GM10847 (cell line): Measurements from ENCODE around the gene SCLY.

Source experiments
- POLR2A ChIP-seq: IDR thresholded peaks from 2 replicates; pipeline ENCODE4 v1.6.1; 2011; ENCODE audit not compliant: insufficient read length; ENCODE audit errors: extremely low read depth

SCLY gene

GRCh38 chr2:238121511-238122286 is 60.9 kb downstream of the SCLY start:
- TF ChIP-seq POLR2A: no peak

DNA sequence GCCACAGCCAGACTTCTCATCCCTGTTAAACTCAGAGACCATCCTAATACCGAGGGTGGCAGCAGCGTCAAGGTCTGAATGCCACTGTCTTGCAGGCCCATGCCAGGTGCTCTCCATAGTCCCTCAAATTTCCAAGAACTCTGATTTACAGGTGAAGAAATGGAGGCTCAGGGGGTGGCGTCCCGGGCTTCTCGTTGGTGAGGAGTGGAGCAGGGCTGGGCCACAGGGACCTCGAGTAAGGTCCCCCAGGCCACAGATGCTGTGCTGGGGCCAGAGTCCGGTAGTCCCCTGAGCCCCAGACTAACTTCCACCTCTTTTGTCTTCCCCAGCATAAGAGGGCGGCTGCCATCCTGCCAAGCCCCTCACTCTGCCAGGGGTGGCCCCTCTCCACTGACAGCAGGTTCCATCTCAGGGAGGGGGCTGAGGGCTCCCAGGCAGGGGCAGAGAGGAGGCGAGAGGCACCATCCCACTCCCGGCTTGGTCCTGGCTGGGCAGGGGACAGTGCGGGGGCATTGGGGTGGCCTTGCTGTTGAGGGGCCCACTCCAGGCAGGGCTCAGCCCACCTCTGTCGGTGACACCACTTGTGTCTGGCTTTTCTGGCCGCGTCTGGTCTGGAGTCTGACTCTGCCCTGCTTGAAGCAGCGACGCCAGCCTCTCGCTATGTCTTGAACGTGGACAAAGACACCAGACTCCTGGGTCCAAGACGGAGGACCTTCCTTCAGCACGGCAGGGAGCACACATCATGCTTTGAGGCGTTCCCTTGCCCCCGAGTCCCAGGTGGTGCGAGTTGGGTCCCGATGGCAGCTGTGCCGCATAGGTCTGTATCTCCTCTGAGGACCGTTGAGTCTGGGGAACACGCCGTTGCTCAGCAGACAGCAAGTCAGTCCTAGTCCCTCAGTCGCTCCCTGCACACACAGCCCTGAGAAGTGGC is 61.8 kb downstream of the SCLY start:
- TF ChIP-seq POLR2A: no peak

GRCh38 chr2:238123218-238123971 is 62.6 kb downstream of the SCLY start:
- TF ChIP-seq POLR2A: no peak

- no peak for TF ChIP-seq POLR2A
These were observed 63.2 kb downstream of the SCLY start for GRCh38 chr2:238123991-238124470.

DNA sequence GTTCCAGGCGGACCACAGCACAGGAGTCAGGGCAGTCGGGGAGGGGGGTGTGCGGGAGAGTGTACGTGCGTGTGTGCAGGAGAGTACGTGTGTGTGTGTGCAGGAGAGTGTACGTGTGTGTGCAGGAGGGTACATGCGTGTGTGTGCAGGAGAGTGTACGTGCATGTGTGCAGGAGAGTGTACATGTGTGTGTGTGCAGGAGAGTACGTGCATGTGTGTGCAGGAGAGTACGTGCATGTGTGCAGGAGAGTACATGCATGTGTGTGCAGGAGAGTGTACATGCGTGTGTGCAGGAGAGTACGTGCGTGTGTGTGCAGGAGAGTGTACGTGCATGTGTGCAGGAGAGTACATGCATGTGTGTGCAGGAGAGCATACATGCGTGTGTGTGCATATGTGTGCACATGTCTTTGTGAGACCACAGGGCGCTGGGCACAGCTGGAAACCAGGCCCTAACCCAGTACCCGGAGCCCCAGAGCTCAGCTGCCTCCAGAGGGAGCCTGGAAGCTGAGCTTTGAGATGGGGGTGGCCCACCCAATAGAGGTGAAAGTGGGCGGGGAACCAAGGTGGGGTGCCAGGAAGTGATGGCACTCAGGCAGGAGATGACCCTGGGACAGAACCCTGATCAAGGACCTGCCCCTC is 63.8 kb downstream of the SCLY start:
- no peak for TF ChIP-seq POLR2A

DNA sequence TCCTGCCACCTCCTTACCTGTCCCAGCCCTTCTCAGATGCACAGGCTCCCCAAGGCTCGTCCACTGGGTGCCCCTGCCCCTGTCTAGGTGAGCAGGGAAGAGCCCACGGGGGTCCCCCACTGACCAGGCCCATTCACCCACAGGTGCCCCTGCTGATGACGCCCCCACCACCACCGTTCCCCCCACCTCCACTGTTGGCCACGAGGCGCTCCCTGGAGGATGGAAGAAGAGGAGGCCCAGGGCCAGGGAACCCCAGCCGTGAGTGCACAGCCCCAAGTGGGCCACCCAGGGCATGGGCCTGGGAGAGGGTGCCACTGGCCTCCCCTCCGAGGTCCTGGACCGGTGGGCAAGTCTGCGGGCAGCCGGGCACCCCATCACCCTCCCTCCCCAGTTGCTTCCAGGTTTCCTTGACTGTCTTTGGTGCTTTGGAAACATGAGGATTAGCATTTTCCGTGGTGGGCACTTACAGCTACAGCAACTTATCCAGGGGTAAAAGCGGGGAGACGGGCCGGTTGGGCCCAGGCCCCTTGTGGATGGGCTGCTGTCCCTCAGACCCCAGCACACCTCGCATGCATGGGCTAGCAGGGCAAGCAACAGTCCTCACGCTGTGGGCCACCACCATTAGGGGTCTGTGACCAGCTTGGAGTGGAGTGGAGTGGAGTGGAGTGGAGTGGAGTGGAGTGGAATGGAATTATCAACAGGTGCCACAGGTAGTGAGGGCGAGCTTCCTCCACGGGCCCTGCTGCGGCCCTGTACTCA is 64.5 kb downstream of the SCLY start:
- TF ChIP-seq POLR2A: no peak

- TF ChIP-seq POLR2A: no peak
These were observed 65.5 kb downstream of the SCLY start for GRCh38 chr2:238126338-238126737.

- no peak for TF ChIP-seq POLR2A
These were observed 66.0 kb downstream of the SCLY start for GRCh38 chr2:238126775-238127164.

DNA sequence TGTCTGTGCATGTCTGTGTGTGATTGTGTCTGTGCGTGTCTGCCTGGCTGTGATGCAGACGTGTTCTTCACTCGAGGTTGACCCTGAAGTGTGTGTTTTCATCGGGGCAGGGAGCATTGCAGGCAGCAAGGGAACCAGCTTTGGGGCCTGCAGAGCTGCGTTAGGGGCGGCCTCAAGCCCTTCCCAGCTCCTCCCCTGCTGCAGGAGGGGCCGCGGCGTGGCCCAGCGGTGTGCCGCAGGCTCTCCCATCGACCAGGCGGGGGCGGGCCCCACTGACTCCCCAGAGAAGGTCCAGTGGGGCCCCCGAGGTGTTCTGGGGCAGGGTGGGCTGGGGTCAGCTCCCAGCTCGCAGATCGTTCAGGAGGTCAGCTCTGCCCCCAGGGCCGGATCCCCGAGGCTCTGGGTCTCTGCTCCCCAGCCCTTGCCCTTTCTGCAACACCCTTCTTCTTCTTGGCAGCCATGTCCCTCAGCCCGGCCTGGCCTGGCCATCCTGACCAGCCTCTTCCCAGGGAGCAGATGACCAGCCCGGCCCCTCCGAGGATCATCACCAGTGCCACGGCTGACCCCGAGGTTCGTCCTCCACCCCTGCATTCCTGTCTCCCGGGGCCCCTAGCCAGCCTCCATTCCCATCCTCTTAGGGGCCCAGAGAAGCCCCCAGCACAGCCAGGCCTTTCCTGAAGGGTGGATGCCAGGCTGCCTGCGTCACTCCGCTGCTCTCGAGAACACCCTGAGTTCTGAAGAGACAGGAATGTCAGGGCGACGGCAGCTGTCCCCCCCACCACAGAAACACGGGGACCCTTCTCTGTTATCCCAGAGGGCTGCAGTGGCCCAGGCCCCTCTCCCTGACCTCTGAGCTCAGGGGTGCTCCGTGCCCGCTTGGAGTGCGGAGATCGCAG is 66.6 kb downstream of the SCLY start:
- TF ChIP-seq POLR2A: no peak

DNA sequence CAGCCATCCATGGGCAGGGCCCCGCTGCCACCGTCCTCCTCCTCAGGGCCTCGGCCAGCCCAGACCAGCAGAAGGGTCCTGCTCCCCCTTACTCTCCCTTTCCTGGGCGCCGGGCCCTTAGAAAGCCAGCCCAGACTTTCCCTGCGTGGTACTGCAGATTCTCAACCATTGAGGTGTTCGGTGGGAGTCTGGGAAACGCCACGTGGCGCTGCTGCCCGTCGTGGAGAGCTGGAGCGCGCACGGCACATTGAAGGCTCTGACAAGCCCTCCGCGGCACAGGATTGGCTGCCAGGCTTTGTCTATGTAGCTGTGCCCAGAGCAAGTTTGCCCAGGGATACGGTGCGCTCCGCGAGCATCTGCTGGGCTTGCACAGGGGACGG is 67.2 kb downstream of the SCLY start:
- TF ChIP-seq POLR2A: no peak

DNA sequence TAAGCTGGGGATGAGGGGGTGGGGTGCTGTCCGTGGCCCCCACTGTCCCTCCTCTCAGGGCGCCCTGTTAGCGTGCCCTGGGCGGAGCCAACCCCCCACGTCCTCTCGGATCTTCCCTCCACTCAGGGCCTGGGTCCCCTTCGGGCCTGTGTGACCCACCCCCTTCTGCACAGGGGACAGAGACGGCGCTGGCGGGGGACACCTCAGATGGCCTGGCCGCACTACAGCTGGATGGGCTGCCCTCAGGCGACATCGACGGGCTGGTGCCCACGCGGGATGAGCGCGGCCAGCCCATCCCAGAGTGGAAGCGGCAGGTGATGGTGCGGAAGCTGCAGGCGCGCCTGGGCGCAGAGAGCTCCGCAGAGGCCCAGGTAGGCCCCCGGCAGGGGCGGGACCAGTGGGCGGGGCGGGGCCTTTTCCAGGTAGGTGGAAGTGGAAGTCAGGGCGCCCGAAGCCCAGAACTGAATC is 67.8 kb downstream of the SCLY start:
- no peak for TF ChIP-seq POLR2A

DNA sequence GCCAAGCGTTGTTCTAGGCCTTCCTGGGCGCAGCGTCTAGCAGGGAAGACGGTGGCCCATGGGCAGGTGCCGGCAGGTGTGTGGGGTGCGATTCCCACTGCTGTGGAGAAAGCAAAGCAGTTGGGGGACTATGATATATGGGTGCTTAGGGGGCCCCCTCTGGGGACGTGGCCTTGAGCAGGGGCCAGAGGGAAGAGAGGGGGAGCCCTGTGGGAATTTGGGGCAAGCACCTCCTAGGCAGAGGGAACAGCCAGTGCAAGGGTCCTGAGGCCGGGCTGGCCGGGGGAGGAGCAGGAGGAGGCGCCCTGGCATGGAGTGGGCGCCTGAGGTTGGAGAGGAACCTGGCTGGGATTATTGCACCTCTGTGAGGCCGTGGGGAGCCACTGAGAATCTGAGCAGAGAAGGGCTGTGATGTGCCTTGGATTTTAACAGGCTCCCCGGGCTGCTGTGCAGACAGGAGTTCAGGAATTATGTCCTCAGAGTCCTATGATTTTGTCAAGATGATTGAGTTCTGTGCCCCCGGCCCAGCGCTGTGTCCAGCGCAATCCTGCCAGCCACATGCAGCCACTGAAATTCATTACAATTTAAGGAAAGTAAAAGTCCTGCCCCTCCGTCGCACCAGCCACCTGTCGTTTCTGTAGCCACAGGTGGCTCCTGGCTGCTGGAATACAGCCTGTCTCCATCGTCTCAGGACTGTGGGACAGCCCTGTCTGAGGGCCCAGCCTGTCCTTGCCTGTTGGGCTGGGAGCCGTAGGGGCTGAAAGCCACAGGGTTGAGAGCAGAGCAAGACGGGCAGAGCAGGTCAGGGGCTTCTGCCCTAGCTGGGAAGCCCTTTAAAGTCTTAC is 68.6 kb downstream of the SCLY start:
- TF ChIP-seq POLR2A: no peak

GRCh38 chr2:238130111-238130695 is 69.4 kb downstream of the SCLY start:
- no peak for TF ChIP-seq POLR2A
